PC-9 (cell line): ENCODE data around the gene IZUMO2. TPM values are rescaled to one million over a fixed set of nuclear protein-coding genes. Genes with fewer than 3 reads are reported as not detected.

Source experiments
- total RNA-seq: library from RNA; stranded (reverse); gene quantifications from 2 replicates; pipeline ENCODE4 v1.2.3, GENCODE V29; 2021

Gene IZUMO2
- total RNA-seq, 1 experiment from 2014 or later, result not detected

Other genes starting within 250 kb of the IZUMO2 start
- gene ATF5, start 234.1 kb downstream of the IZUMO2 start, total RNA-seq, result 15.3 and 19.2 TPM in 2 replicates
- gene NUP62, start 233.8 kb downstream of the IZUMO2 start, total RNA-seq, result 66.8 and 101 TPM in 2 replicates
- not detected in 2 replicates for gene SIGLEC11, start 202.1 kb downstream of the IZUMO2 start, total RNA-seq
- gene VRK3, start 137.9 kb downstream of the IZUMO2 start, total RNA-seq, result 53.3 and 62.5 TPM in 2 replicates
- gene ZNF473, start 137.3 kb downstream of the IZUMO2 start, total RNA-seq, result 13.9 and 14.0 TPM in 2 replicates
- 115 and 169 TPM in 2 replicates for gene MYH14, start 40.3 kb upstream of the IZUMO2 start, total RNA-seq
- gene KCNC3, start 166.1 kb upstream of the IZUMO2 start, total RNA-seq, result 9.0 and 9.4 TPM in 2 replicates
- 1.7 and 1.8 TPM in 2 replicates for gene NAPSA, start 202.4 kb upstream of the IZUMO2 start, total RNA-seq
- gene NR1H2, start 213.2 kb upstream of the IZUMO2 start, total RNA-seq, result 77.5 and 81.7 TPM in 2 replicates
- 91.2 and 101 TPM in 2 replicates for gene POLD1, start 221.1 kb upstream of the IZUMO2 start, total RNA-seq